ENCODE measurements around the gene TMEM95. TPM values are rescaled to one million over a fixed set of nuclear protein-coding genes. Genes with fewer than 3 reads are reported as not detected.
"Not testable (repeated sequence)": the region's sequence is repeated elsewhere in the genome, so short reads cannot be mapped to it uniquely, and the experiment has no call there.

Gene TMEM95
- total RNA-seq, 1 donor from 2014 or later, result not detected

- DNase-seq (ENCODE audit: low spot score), result no peak
Measured at GRCh38 chr17:7346761-7347614, 8.0 kb upstream of the TMEM95 start.

DNA sequence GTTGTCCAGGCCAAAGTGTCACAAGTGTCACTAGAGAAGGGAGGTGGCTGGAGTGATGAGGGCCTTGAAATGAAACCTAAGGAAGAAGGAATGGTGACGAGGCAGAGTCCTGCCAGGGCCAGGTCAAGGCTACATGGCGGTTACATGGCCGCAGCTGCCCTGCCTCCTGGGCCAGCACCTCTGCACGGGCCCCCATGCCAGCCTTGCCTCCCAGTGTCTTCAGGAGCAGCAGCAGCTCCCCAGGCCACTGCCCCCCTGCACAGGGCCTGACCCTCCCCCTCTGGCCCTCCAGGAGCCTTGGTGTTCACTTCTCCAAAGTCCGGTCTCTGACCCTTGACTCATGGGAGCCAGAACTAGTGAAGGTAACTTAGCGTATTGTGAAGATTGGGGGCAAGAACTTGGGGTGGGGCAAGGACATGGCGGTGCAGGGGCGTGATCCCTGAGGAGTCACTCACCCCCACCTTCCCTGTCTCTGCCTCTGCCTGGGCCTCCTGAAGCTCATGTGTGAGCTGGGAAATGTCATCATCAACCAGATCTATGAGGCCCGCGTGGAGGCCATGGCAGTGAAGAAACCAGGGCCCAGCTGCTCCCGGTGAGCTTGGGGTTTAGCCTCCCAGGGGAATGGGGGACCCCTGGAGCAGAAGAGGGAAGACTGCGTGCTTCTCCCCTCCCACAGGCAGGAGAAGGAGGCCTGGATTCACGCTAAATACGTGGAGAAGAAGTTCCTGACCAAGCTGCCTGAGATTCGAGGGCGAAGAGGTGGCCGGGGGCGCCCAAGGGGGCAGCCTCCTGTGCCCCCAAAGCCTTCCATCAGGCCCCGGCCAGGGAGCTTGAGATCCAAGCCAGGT, 7.1 kb upstream of the TMEM95 start:
- DNase-seq (ENCODE audit: low spot score), result no peak

DNA sequence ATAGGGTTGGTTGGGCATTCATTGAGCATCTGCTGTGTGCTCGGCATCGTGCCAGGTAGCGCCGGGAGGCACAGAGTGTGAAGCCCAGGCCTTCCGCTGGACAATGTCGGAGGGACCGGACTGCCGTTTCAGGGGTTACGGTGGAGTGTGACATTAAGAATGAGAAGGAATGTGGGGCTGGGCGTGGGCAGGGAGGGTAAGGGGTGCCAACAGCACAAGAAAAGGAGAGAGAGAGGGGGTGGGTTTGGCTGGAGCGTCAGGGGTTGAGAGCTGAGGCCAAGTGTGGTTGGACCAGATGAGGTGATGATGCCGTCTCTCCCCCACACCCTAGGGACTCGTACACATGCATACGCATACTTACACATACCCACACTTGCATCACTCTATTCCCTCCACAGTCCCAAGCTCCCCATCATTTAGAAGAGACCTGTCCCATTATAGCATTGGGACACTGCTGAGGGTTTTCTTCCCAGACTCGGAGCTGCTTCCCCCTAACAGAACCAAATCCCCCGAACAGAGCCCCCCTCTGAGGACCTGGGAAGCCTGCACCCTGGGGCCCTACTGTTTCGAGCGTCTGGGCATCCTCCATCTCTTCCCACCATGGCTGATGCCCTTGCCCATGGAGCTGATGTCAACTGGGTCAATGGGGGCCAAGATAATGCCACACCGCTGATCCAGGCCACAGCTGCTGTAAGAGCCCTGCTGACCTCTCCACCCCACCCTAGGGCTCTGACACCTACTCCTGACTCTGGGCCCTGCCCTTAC, 6.3 kb upstream of the TMEM95 start:
- no peak for DNase-seq (ENCODE audit: low spot score)

DNA sequence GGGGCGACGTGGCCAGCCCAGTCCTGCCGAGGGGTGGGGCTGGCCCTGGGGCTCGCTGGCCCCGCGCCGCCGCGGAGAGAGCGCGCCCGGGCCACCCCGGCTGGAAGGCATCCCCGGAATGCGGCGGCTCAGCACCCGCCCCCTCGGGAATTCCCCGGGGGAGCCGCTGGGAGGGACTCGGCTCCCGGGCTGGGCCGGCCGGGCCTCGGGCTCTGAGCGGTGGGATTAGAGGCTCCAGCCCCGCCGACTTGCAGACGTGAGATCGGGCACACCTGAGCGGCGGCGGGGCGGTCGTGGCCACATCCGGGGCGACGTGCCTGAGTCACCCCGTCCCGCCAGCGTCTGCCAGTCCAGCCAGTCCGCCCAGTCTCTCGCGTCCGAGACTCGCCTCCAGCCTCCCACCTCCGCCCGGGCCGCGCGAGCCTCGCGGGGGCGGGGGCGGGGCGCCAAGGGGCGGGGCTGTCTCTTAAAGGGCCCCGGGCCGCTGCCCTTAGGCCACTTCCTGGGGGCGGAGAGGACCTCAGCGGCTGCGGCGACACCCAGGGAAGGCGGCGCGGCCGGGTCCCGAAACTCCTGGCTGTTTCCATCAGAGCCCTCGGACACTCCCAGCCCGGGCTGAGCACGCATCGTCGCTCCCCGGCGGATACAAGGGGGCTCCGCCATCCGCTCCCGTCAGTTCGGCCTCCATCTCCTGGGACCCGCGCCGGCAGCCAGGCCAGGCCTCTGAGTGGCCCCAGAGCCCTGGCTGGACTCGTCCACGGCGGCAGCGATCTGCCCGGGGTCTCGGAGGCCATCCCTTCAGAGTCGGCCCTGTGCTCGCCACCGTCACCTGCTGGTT, 3.1 kb upstream of the TMEM95 start, which contains the start of gene KCTD11:
Gene KCTD11 (plus strand): TSS at position 498 of the 838 bp plus-strand sequence.
- DNase-seq (ENCODE audit: low spot score), result peak; percentile 95

DNA sequence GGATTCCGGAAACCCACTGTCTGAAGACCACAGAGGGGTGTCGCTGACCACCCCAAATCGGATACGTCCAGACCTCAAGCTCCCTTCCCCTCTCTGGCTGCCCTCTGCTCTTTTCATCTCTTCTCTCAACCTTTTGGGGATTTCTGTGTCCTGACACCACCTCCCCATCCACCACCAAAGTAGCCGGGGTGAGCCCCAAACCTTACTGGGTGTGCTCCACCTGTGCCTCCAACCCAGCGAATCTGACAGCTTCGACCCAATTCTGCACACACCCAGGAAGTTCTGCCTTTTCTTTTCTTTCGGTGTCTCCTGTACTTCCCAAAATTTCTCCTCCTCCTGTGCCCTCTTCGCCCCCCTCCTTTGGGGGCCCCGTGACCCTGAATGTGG, 2.5 kb upstream of the TMEM95 start:
- DNase-seq (ENCODE audit: low spot score), result no peak

- DNase-seq (ENCODE audit: low spot score), result no peak
Measured at GRCh38 chr17:7352910-7353635, 1.9 kb upstream of the TMEM95 start.

DNA sequence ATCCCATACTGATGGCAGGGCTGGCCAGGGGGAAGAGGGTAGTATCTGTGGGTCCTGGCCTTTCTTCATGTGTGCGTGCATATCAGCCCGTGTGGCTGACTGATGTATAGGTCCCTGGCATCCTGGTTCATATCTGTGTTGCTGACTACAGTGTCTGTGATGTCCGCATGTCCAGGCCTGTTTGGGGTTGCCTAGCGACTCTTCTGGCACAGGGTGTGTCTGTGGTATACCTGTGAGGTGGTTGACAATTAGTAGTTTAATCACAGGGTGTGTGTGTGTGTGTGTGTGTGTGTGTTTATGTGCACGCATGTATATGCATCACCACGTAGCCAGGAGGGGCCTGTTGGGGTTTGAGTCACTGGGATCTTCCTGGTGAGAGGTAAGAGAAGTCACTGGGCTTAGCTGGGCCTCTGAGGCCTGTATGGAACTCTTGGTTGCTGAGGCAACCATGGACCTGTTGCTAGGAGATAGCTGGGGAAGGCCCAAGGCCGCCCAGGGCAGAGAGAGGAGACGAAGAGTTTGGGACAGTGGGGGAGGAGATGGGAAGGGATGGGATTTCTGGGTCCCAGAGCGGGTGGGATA, 603 bp upstream of the TMEM95 start:
- peak; percentile 84 for DNase-seq (ENCODE audit: low spot score)

- no peak for DNase-seq (ENCODE audit: low spot score)
Measured at GRCh38 chr17:7355573-7355972, 617 bp downstream of the TMEM95 start.

GRCh38 chr17:7356072-7356549, 1.2 kb downstream of the TMEM95 start:
- peak; percentile 77 for DNase-seq (ENCODE audit: low spot score)

GRCh38 chr17:7356756-7357155, 1.8 kb downstream of the TMEM95 start:
- DNase-seq (ENCODE audit: low spot score), result no peak

DNA sequence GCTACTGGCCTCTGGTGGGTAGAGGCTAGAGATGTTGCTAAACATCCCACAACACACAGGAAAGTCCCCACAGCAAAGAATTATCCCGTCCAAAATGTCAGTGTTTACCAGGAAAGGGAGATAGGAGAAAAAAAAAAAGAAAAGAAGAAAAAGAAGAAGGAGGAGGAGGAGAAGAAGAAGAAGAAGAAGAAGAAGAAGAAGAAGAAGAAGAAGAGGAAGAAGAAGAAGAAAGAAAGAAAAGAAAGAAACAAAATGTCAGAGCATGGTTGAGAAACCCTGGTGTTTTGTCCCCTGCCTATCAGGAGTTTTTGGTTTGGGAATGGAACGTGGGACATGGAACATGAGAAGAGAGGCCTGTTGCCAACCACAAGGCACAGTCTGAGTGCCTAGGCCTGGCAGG, 2.4 kb downstream of the TMEM95 start:
- DNase-seq (ENCODE audit: low spot score), result no peak

- DNase-seq (ENCODE audit: low spot score), result no peak
Measured at GRCh38 chr17:7361906-7362305, 7.0 kb downstream of the TMEM95 start.

- no peak for DNase-seq (ENCODE audit: low spot score)
Measured at GRCh38 chr17:7363311-7363710, 8.4 kb downstream of the TMEM95 start.

- DNase-seq (ENCODE audit: low spot score), result not testable (repeated sequence)
Measured at GRCh38 chr17:7365963-7366362, 11.0 kb downstream of the TMEM95 start.

GRCh38 chr17:7367083-7367482, 12.1 kb downstream of the TMEM95 start:
- no peak for DNase-seq (ENCODE audit: low spot score)

DNA sequence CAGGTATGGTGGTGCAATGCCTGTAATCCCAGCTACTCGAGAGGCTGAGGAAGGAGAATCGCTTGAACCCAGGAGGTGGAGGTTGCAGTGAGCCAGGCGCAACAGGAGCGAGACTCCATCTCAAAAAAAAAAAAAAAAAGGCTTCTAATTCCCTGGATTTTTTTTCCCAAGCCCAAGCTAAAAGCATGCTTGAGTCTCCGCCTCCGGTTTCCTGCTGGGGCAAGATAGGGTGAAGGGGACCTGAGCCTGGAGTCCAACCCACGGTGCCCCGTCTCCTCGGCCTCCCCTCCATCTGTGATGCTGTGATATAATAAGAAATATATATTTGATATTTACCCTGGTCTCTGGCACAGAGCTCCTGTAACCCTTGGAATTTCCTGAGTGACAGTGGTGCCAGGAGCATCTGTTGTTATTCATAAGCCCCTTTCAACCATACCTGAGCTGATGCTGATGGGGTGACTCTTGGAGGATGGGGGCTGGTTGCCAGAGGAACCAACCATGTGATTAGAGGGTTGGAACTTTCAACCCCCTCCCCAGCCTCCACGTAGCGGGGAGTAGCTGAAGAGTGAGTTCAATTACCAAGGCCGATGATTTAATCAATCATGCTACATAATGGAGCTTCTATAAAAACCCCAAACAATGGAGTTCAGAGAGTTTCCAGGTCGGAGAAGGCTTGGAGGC, 13.1 kb downstream of the TMEM95 start:
- DNase-seq (ENCODE audit: low spot score), result no peak

- DNase-seq (ENCODE audit: low spot score), result not testable (repeated sequence)
Measured at GRCh38 chr17:7368599-7368994, 13.6 kb downstream of the TMEM95 start.

DNA sequence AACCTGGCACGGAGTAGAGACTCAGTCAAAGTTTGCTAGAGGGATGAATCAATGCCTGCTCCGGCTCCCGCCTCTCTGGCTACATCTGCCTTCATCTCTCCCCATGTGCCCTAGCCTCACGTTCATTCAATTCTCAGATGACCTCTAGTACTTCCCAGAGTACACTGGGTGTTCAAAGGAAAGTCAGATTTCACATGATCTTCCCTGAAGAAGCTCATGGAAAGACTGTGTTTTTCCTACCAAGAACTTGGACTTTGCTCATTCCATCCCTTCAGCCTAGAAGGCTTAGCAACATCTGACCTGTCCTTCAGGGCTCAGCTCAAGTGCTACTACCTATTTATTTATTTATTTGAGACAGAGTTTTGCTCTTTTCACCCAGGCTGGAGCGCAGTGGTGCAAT, 14.9 kb downstream of the TMEM95 start:
- DNase-seq (ENCODE audit: low spot score), result no peak

- no peak for DNase-seq (ENCODE audit: low spot score)
Measured at GRCh38 chr17:7370853-7371252, 15.9 kb downstream of the TMEM95 start.
